Measurements from ENCODE around the gene NPFF. TPM values are rescaled to one million over a fixed set of nuclear protein-coding genes. Genes with fewer than 3 reads are reported as not detected.

NPFF gene
- total RNA-seq = 1.2 TPM

DNA sequence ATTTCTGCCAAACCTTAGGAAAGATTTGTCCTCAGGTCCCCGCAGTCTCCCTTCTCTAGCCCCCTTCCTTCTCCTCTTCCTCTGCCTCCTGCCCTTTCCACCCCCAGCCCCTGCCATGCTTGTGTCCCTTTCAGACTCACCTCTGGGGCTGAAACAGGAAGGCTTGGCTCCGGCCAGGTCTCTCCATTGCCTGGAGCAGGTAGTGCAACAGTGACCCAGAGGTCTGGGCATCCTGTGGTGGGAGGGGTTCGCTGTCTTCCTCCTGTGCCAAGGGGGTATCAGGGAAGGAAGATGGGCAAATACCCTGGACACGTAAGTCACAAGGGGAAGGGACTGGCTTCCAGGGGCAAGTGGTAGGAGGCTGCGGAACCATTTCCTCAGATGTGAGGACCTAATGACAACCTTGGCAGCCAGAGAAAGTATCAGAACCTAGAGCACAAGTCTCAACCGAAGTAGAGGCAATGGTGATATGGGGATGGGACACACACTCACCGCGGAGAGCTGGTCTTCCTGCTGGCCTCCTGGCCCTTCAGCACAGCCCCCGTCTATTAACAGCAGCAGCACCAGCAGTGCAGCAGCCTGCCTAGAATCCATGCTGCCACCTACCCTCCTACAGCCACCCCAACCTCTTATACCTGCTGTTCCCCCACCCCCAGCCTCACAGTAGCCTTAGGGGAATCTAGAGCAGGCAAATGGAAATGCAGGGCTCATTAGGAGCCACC is at the start of gene NPFF:
Gene NPFF, minus strand, starts transcription at position 604 of the 722 bp plus-strand sequence. Its CDS starts 10 bp downstream, at position 594.

GRCh38 chr12:53500776-53501614 is 6.3 kb downstream of the NPFF start, which contains the start of gene TARBP2:
TSS of gene TARBP2 (plus strand) at chr12:53501283. CDS start at chr12:53501409, 126 bp downstream.

GRCh38 chr12:53499266-53500141 is 7.8 kb downstream of the NPFF start, which contains the start of gene MAP3K12:
TSS of gene MAP3K12 (minus strand) at chr12:53499458. CDS start at chr12:53487391, 12,067 bp downstream.

Small RNAs within 50 kb of the gene (small RNA-seq; reads per million reads assigned to genes)
- gene AC023509.3 = not detected

Other genes starting within 250 kb of the NPFF start
- 2.5 TPM for gene ESPL1, start 239.2 kb downstream of the NPFF start, total RNA-seq
- gene PFDN5, start 211.9 kb downstream of the NPFF start, total RNA-seq = 522 TPM
- gene MYG1, start 207.8 kb downstream of the NPFF start, total RNA-seq = 41.5 TPM
- gene AAAS, start 185.9 kb downstream of the NPFF start, total RNA-seq = 29.5 TPM
- gene SP7, start 171.1 kb downstream of the NPFF start, total RNA-seq = not detected
- gene SP1, start 127.3 kb downstream of the NPFF start, total RNA-seq = 20.3 TPM
- not detected for gene AMHR2, start 83.6 kb downstream of the NPFF start, total RNA-seq
- 6.0 TPM for gene PRR13, start 65.8 kb downstream of the NPFF start, total RNA-seq
- gene PCBP2, start 55.4 kb downstream of the NPFF start, total RNA-seq = 246 TPM
- 32.5 TPM for gene MAP3K12, start 8.0 kb downstream of the NPFF start, total RNA-seq
- 24.7 TPM for gene TARBP2, start 6.2 kb downstream of the NPFF start, total RNA-seq
- gene ATF7, start 118.9 kb upstream of the NPFF start, total RNA-seq = 8.1 TPM
- gene ATP5MC2, start 168.6 kb upstream of the NPFF start, total RNA-seq = 85.1 TPM
- 66.9 TPM for gene CALCOCO1, start 220.0 kb upstream of the NPFF start, total RNA-seq
- gene CISTR, start 244.5 kb upstream of the NPFF start, total RNA-seq = not detected